ENCODE results near the gene PPP1R9B.

DNA sequence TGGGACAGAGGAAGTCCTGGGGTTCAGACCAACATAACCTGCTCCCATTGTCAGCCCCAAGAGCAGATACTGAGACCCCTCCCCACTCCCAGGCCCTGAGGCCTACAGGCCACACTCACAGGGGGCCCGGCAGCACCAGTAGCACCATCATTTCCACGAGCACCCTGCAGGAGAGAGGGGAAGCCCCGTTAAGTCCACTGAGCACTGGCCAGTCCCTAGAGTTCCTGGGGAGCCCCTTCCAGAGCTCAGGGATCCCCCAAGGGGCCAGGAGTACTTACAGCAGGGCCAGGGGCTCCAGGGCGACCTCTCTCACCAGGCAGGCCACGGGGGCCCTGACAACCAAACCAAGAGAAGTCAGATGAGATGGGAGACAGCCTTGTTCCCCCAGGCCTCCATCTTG is 45.6 kb upstream of the PPP1R9B start:
- TF ChIP-seq, protein P1, sequence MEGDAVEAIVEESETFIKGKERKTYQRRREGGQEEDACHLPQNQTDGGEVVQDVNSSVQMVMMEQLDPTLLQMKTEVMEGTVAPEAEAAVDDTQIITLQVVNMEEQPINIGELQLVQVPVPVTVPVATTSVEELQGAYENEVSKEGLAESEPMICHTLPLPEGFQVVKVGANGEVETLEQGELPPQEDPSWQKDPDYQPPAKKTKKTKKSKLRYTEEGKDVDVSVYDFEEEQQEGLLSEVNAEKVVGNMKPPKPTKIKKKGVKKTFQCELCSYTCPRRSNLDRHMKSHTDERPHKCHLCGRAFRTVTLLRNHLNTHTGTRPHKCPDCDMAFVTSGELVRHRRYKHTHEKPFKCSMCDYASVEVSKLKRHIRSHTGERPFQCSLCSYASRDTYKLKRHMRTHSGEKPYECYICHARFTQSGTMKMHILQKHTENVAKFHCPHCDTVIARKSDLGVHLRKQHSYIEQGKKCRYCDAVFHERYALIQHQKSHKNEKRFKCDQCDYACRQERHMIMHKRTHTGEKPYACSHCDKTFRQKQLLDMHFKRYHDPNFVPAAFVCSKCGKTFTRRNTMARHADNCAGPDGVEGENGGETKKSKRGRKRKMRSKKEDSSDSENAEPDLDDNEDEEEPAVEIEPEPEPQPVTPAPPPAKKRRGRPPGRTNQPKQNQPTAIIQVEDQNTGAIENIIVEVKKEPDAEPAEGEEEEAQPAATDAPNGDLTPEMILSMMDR (optimal IDR thresholded peaks at IDR 0.05 in 1 of 3, IDR thresholded peaks at IDR 0.05 in 1 of 3, conservative IDR thresholded peaks at IDR 0.05 in 1 of 3; ENCODE audit: extremely low read depth in 1 of 3, insufficient read depth in 2 of 3, low read length in 3 of 3) = no peak
- no peak for TF ChIP-seq EZH2 (IDR thresholded peaks at IDR 0.05; ENCODE audit: low read length)
